Spleen (tissue), 11 donors: ENCODE data around the gene HERC6. TPM values are rescaled to one million over a fixed set of nuclear protein-coding genes. Genes with fewer than 3 reads are reported as not detected.
"Not testable (repeated sequence)": the region's sequence is repeated elsewhere in the genome, so short reads cannot be mapped to it uniquely, and the experiment has no call there.

Experiments
- DNase-seq: peaks from one replicate; pipeline ENCODE4 v3.0.0-alpha.2; 2020
- H3K27ac ChIP-seq, 8 donors: fragments of 200-600 bp; sonication (generic) in 7 of 8; 1 replicate in 4 of 8; 2 replicates in 4 of 8; pipeline versions ENCODE4 v1.5.0 to v1.8.0; 2016 to 2021; ENCODE audit warnings: inconsistent platforms in 4 of 8, mild to moderate bottlenecking in 4 of 8, moderate library complexity in 1 of 8
- H3K27me3 ChIP-seq, 7 donors: fragments of 200-600 bp; sonication (generic) in 6 of 7; replicated peaks in 1 of 7; 1 replicate in 4 of 7; 2 replicates in 3 of 7; pipeline versions ENCODE4 v1.5.0 to v1.8.0; 2016 to 2021; ENCODE audit warnings: inconsistent platforms in 3 of 7, mild to moderate bottlenecking in 1 of 7
- H3K36me3 ChIP-seq, 6 donors: fragments of 200-600 bp; sonication (generic) in 5 of 6; 1 replicate in 4 of 6; 2 replicates in 2 of 6; pipeline versions ENCODE4 v1.5.0 to v1.8.0; 2016 to 2021; ENCODE audit warnings: inconsistent platforms in 2 of 6
- H3K4me1 ChIP-seq, 6 donors: fragments of 200-600 bp; sonication (generic) in 5 of 6; 1 replicate in 3 of 6; 2 replicates in 3 of 6; pipeline versions ENCODE4 v1.5.0 to v1.8.0; 2016 to 2021; ENCODE audit warnings: inconsistent platforms in 3 of 6
- H3K4me3 ChIP-seq, 8 donors: fragments of 200-600 bp; sonication (generic) in 7 of 8; 1 replicate in 4 of 8; 2 replicates in 4 of 8; pipeline versions ENCODE4 v1.5.0 to v1.8.0; 2016 to 2021; ENCODE audit warnings: inconsistent platforms in 4 of 8, mild to moderate bottlenecking in 4 of 8, moderate library complexity in 2 of 8
- H3K9me3 ChIP-seq, 8 donors: fragments of 200-600 bp; sonication (generic) in 7 of 8; 1 replicate in 4 of 8; 2 replicates in 4 of 8; pipeline versions ENCODE4 v1.5.0 to v1.8.0; 2016 to 2021; ENCODE audit warnings: inconsistent platforms in 4 of 8
- CTCF ChIP-seq, 11 experiments: fragments of 200-600 bp in 7 of 11; fragments of 450-650 bp in 4 of 11; sonication (generic) in 4 of 11; IDR thresholded peaks in 8 of 11; conservative IDR thresholded peaks in 3 of 11; 1 replicate in 7 of 11; 2 replicates in 4 of 11; pipeline versions ENCODE4 v1.4.0 to v1.8.0; 2016 to 2021; ENCODE audit warnings: antibody characterized with exemption in 11 of 11, inconsistent platforms in 4 of 11, mild to moderate bottlenecking in 1 of 11
- POLR2A ChIP-seq, 3 donors: fragments of 450-650 bp; IDR thresholded peaks; one replicate each; pipeline ENCODE4 v1.5.1; 2017; ENCODE audit warnings: antibody characterized with exemption in 3 of 3, mild to moderate bottlenecking in 1 of 3
- POLR2AphosphoS5 ChIP-seq, 3 donors: sonication (generic); formaldehyde crosslinking; IDR thresholded peaks; one replicate each; pipeline ENCODE4 v1.5.1; 2017; ENCODE audit warnings: antibody characterized with exemption in 3 of 3
- WGBS, 5 donors: extraction: QIAGEN DNeasy Blood & Tissue Kit in 3 of 5; methylation state at CpG; one replicate each; pipeline versions ENCODE4 v1.1.5 to v1.1.7; 2013 to 2018; 5-methylcytosine and 5-hydroxymethylcytosine counted together
- intact Hi-C: fragments of 100-400 bp; cut with DNase I; formaldehyde crosslinking; loops from one replicate; pipeline ENCODE4 v1.15.0; 2023; ENCODE audit warnings: low total_unique reads
- polyA plus RNA-seq, 3 donors: library from polyadenylated mRNA; stranded (reverse); fragments of 200-250 nt; gene quantifications; one replicate each; pipeline ENCODE4 v1.2.1, GENCODE V29; 2013
- total RNA-seq, 7 donors: library from RNA; depleted of rRNA in 3 of 7; stranded (reverse); fragments of >200 nt in 3 of 7; fragmentation: NEBNext Ultra II Directional in 4 of 7; extraction: Animal tissue kit (Norgen Biotek cat#: 25700) in 4 of 7; gene quantifications; one replicate each; pipeline versions ENCODE4 v1.1.0 to v1.2.1, GENCODE V29; 2016 to 2021
- donor health status: healthy with polysubstance abuse.
- donor health status: DM: no; HTN: no; CAD: no; lungs with moderate emphysema.
- donor health status: DM: no; HTN: no; CAD: no.
- donor health status: Bipolar disorder and iron deficiency.
- donor health status: healthy.
- donor health status: DM: no; HTN: no; CAD: no.
- donor health status: DM: yes; HTN: yes; CAD: no.

Gene HERC6
- total and polyA plus RNA-seq, 10 donors: 2.8 to 13.6 (median 10.8) TPM

GRCh38 chr4:88360256-88360655 lies 18.4 kb upstream of the HERC6 start:
- DNase-seq: no peak
- no peak for TF ChIP-seq POLR2AphosphoS5 (IDR thresholded peaks at IDR 0.05)
- TF ChIP-seq CTCF (IDR thresholded peaks at IDR 0.05 in 8 of 11, conservative IDR thresholded peaks at IDR 0.05 in 3 of 11): no peak
- no peak for TF ChIP-seq POLR2A (IDR thresholded peaks at IDR 0.05)
- Histone ChIP-seq H3K4me1 (no peaks in the 10 kb centered on the region), H3K9me3 (peaks cover 0 to 33% (median 23%) of the 10 kb centered on the region in 8 donors), H3K36me3 (no peaks in the 10 kb centered on the region), H3K27ac (no peak overlapping the region), H3K4me3 (no peak overlapping the region), H3K27me3 (no peaks in the 10 kb centered on the region)
- 70 to 95% (median 83%) methylated on average over 6 to 7 of the region's 7 CpGs for WGBS, 5 donors
- intact Hi-C loops: loop anchor here (10.0 kb wide), 1 partner anchor 135 kb away; no protein-coding TSS in a partner anchor

GRCh38 chr4:88360791-88361190 lies 17.9 kb upstream of the HERC6 start:
- TF ChIP-seq POLR2AphosphoS5 (IDR thresholded peaks at IDR 0.05) (no peak), POLR2A (IDR thresholded peaks at IDR 0.05) (no peak), CTCF (IDR thresholded peaks at IDR 0.05 in 8 of 11, conservative IDR thresholded peaks at IDR 0.05 in 3 of 11) (no peak)
- Histone ChIP-seq H3K4me1 (no peaks in the 10 kb centered on the region), H3K36me3 (no peaks in the 10 kb centered on the region), H3K4me3 (no peak overlapping the region), H3K27ac (no peak overlapping the region), H3K27me3 (no peaks in the 10 kb centered on the region), H3K9me3 (peaks cover 0 to 28% (median 20%) of the 10 kb centered on the region in 8 donors)
- 93 to 98% (median 95%) methylated on average over 16 of the region's 16 CpGs for WGBS, 5 donors
- DNase-seq: no peak
- intact Hi-C loops: loop anchor here (10.0 kb wide), 1 partner anchor 136 kb away; no protein-coding TSS in a partner anchor

GRCh38 chr4:88361217-88361773 lies 17.4 kb upstream of the HERC6 start:
- not testable (repeated sequence) for H3K36me3 ChIP-seq, H3K27ac ChIP-seq, H3K4me3 ChIP-seq, DNase-seq, H3K27me3 ChIP-seq, H3K4me1 ChIP-seq
- intact Hi-C loops: loop anchor here (10.0 kb wide), 1 partner anchor 136 kb away; no protein-coding TSS in a partner anchor
- 84 to 94% (median 88%) methylated on average over 18 of the region's 18 CpGs for WGBS, 5 donors
- H3K9me3 ChIP-seq: peaks cover 0 to 26% (median 20%) of the 10 kb centered on the region in 8 donors

GRCh38 chr4:88366460-88366859 lies 12.2 kb upstream of the HERC6 start:
- Histone ChIP-seq H3K36me3 (no peaks in the 10 kb centered on the region), H3K4me3 (no peak overlapping the region), H3K27ac (no peak overlapping the region), H3K4me1 (peaks cover 0 to 5% (median 0%) of the 10 kb centered on the region in 6 donors), H3K27me3 (no peaks in the 10 kb centered on the region), H3K9me3 (peaks cover 0 to 18% (median 14%) of the 10 kb centered on the region in 8 donors)
- no peak for DNase-seq
- intact Hi-C loops: loop anchor here (10.0 kb wide), 1 partner anchor 142 kb away; no protein-coding TSS in a partner anchor
- no peak for TF ChIP-seq CTCF (IDR thresholded peaks at IDR 0.05 in 8 of 11, conservative IDR thresholded peaks at IDR 0.05 in 3 of 11)
- TF ChIP-seq POLR2AphosphoS5 (IDR thresholded peaks at IDR 0.05): no peak
- TF ChIP-seq POLR2A (IDR thresholded peaks at IDR 0.05): no peak
- 84 to 98% (median 90%) methylated on average over 2 of the region's 2 CpGs for WGBS, 5 donors
